ENCODE results near the gene PSMD8.

DNA sequence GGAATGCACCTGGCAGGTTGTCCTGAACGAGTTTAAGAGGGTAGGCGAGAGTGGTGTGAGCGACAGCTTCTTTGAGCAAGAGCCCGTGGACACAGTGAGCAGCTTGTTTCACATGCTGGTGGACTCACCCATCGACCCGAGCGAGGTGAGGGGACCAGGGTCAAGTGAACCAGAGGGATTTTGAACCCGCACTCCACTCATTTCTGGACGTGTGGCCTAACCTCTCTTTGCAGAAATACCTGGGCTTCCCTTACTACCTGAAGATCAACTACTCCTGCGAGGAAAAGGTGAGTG lies 37.1 kb upstream of the PSMD8 start:
- no peak for TF ChIP-seq MYC (IDR thresholded peaks at IDR 0.05; ENCODE audit: low read depth, low read length)
- TF ChIP-seq, protein P1, sequence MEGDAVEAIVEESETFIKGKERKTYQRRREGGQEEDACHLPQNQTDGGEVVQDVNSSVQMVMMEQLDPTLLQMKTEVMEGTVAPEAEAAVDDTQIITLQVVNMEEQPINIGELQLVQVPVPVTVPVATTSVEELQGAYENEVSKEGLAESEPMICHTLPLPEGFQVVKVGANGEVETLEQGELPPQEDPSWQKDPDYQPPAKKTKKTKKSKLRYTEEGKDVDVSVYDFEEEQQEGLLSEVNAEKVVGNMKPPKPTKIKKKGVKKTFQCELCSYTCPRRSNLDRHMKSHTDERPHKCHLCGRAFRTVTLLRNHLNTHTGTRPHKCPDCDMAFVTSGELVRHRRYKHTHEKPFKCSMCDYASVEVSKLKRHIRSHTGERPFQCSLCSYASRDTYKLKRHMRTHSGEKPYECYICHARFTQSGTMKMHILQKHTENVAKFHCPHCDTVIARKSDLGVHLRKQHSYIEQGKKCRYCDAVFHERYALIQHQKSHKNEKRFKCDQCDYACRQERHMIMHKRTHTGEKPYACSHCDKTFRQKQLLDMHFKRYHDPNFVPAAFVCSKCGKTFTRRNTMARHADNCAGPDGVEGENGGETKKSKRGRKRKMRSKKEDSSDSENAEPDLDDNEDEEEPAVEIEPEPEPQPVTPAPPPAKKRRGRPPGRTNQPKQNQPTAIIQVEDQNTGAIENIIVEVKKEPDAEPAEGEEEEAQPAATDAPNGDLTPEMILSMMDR (IDR thresholded peaks at IDR 0.05; ENCODE audit: low read depth, low read length) = no peak

Data from NB4 (cell line).